Endothelial cell of umbilical vein (primary cell): ENCODE results near the gene EFTUD2. TPM values are rescaled to one million over a fixed set of nuclear protein-coding genes. Genes with fewer than 3 reads are reported as not detected.

Source experiments
- BruUV-seq: library from RNA; stranded (reverse); fragments of 400-500 nt; replicated peaks from 2 replicates; lab custom pipeline; 2021; lab: Mats Ljungman, UMichigan
- CTCF ChIA-PET: fragments of 300-600, 350-600 bp; sonication (Branson Sonifier 250); formaldehyde crosslinking; loops from one replicate; lab custom pipeline; 2021; ENCODE audit warnings: antibody characterized with exemption, inconsistent platforms; lab: Charles Lee
- POLR2A ChIA-PET: fragments of 300-600, 350-600 bp; sonication (Branson Sonifier 250); formaldehyde crosslinking; loops from one replicate; lab custom pipeline; 2021; ENCODE audit warnings: antibody characterized with exemption, inconsistent platforms; lab: Charles Lee
- DNase-seq: peaks from one replicate; pipeline ENCODE4 v3.0.0-alpha.2; 2011; ENCODE audit warnings: low read depth, low spot score
- FAIRE-seq: peaks from 2 replicates; lab custom pipeline; 2011; peaks lifted over from hg19 to GRCh38; lab: Jason Lieb, UNC
- H2AFZ ChIP-seq: 2 replicates; pipeline ENCODE4 v1.6.0; 2012; ENCODE audit warnings: low read depth, low read length, control low read depth, inconsistent platforms
- H3K27ac ChIP-seq: 2 replicates; pipeline ENCODE4 v1.5.1; 2011; ENCODE audit warnings: low read depth, mild to moderate bottlenecking, control low read depth, low read length, moderate library complexity; ENCODE audit not compliant: insufficient read depth
- H3K27me3 ChIP-seq, 2 experiments: 2 replicates each; pipeline versions ENCODE4 v1.6.0 to v1.6.1; 2011; ENCODE audit warnings: low read length in 2 of 2, mixed read lengths in 1 of 2; ENCODE audit not compliant: control insufficient read depth in 2 of 2, insufficient read depth in 2 of 2
- H3K36me3 ChIP-seq, 2 experiments: 2 replicates in 1 of 2; 3 replicates in 1 of 2; pipeline ENCODE4 v1.5.1; 2011; ENCODE audit warnings: low read length in 2 of 2, mild to moderate bottlenecking in 1 of 2, moderate library complexity in 1 of 2; ENCODE audit not compliant: control insufficient read depth in 2 of 2, insufficient read depth in 2 of 2; ENCODE audit errors: extremely low read depth in 1 of 2
- H3K4me1 ChIP-seq: 3 replicates; pipeline ENCODE4 v1.5.1; 2011; ENCODE audit warnings: mild to moderate bottlenecking, low read length; ENCODE audit not compliant: control insufficient read depth, insufficient read depth; ENCODE audit errors: extremely low read depth
- H3K4me2 ChIP-seq: 2 replicates; pipeline ENCODE4 v1.6.1; 2011; ENCODE audit warnings: low read length, control low read depth, mixed read lengths; ENCODE audit not compliant: insufficient read depth
- H3K4me3 ChIP-seq, 3 experiments: fragments of 200-600 bp in 1 of 3; sonication (generic), shearing (Covaris generic) in 1 of 3; replicated peaks in 1 of 3; 2 replicates each; pipeline ENCODE4 v1.5.1; 2011 to 2016; ENCODE audit warnings: control low read depth in 3 of 3, low read length in 3 of 3, mild to moderate bottlenecking in 2 of 3, inconsistent platforms in 1 of 3, low read depth in 1 of 3, moderate library complexity in 1 of 3; ENCODE audit not compliant: insufficient read depth in 1 of 3
- H3K79me2 ChIP-seq: 2 replicates; pipeline ENCODE4 v1.6.0; 2012; ENCODE audit warnings: low read length, inconsistent platforms; ENCODE audit not compliant: control insufficient read depth, insufficient read depth
- H3K9ac ChIP-seq: replicated peaks from 2 replicates; pipeline ENCODE3; 2011; ENCODE audit warnings: low read length, control low read depth; ENCODE audit not compliant: insufficient read depth; ENCODE audit errors: extremely low read depth
- H3K9me1 ChIP-seq: replicated peaks from 3 replicates; pipeline ENCODE4 v1.6.0; 2011; ENCODE audit warnings: mild to moderate bottlenecking, low read length; ENCODE audit not compliant: control insufficient read depth, insufficient read depth; ENCODE audit errors: extremely low read depth
- H3K9me3 ChIP-seq: replicated peaks from 2 replicates; pipeline ENCODE4 v1.5.1; 2012; ENCODE audit warnings: low read length, inconsistent platforms; ENCODE audit not compliant: control insufficient read depth, insufficient read depth
- H4K20me1 ChIP-seq: replicated peaks from 2 replicates; pipeline ENCODE3; 2011; ENCODE audit warnings: mild to moderate bottlenecking, low read length; ENCODE audit not compliant: control insufficient read depth, insufficient read depth; ENCODE audit errors: extremely low read depth
- CTCF ChIP-seq, 2 donors: IDR thresholded peaks; 1 replicate in 1 of 2; 2 replicates in 1 of 2; pipeline ENCODE4 v1.5.1; 2011; ENCODE audit warnings: low read length in 2 of 2, mild to moderate bottlenecking in 2 of 2, moderate library complexity in 2 of 2, control low read depth in 1 of 2, inconsistent platforms in 1 of 2, low read depth in 1 of 2; ENCODE audit not compliant: insufficient read depth in 1 of 2; ENCODE audit errors: extremely low read depth in 1 of 2
- EZH2 ChIP-seq: IDR thresholded peaks from 2 replicates; pipeline ENCODE4 v1.6.1; 2012; ENCODE audit warnings: borderline replicate concordance, low read depth, mild to moderate bottlenecking, moderate library complexity, low read length, inconsistent platforms; ENCODE audit not compliant: severe bottlenecking
- FOS ChIP-seq: IDR thresholded peaks from 2 replicates; pipeline ENCODE4 v1.6.1; 2011; ENCODE audit warnings: mild to moderate bottlenecking, low read length, moderate library complexity, borderline replicate concordance; ENCODE audit not compliant: insufficient read depth
- GATA2 ChIP-seq: IDR thresholded peaks from 2 replicates; pipeline ENCODE4 v1.7.0; 2011; ENCODE audit warnings: low read depth, mild to moderate bottlenecking, moderate library complexity, mixed read lengths, low read length; ENCODE audit not compliant: insufficient read length, insufficient read depth
- JUN ChIP-seq: IDR thresholded peaks from 2 replicates; pipeline ENCODE4 v1.6.1; 2011; ENCODE audit warnings: borderline replicate concordance, low read depth; ENCODE audit not compliant: insufficient read length, insufficient read depth
- MYC ChIP-seq: IDR thresholded peaks from one replicate; pipeline ENCODE4 v1.6.1; 2011; ENCODE audit warnings: mild to moderate bottlenecking, low read depth, low read length
- POLR2A ChIP-seq: IDR thresholded peaks from 2 replicates; pipeline ENCODE4 v1.6.1; 2012; ENCODE audit warnings: low read depth, mild to moderate bottlenecking, control low read depth, low read length
- POLR2AphosphoS5 ChIP-seq: IDR thresholded peaks from 2 replicates; pipeline ENCODE4 v1.6.1; 2012; ENCODE audit warnings: low read depth, mild to moderate bottlenecking, control low read depth, low read length, moderate library complexity; ENCODE audit not compliant: insufficient read depth
- dilution Hi-C: fragments of 300-500 bp; cut with MboI; formaldehyde crosslinking; loops from one replicate; pipeline ENCODE4 v1.15.0; 2019; ENCODE audit warnings: low sequenced_read_pairs; ENCODE audit not compliant: extremely low pct_ligation_motif_present
- intact Hi-C: fragments of 100-400 bp; cut with micrococcal nuclease; formaldehyde crosslinking; loops from one replicate; pipeline ENCODE4 v1.10.0; 2022
- polyA plus RNA-seq, 4 experiments: library from polyadenylated mRNA; depleted of rRNA in 3 of 4; stranded (reverse) in 3 of 4; unstranded in 1 of 4; fragments of >200 nt; gene quantifications; 2 replicates each; pipeline versions ENCODE4 v1.2.1 to v1.2.3, GENCODE V29; 2011 to 2012; ENCODE audit warnings: missing spikeins in 1 of 4
- total RNA-seq: library from RNA; stranded (reverse); gene quantifications from 2 replicates; pipeline ENCODE4 v1.2.3, GENCODE V29; 2021
- TF ChIP-seq, protein P1 (sequence below): IDR thresholded peaks from 2 replicates; pipeline ENCODE4 v1.6.1; 2011; ENCODE audit not compliant: insufficient read depth, insufficient read length

The EFTUD2 gene
- total and polyA plus RNA-seq, 2 donors (not counting 3 experiments of a cell fraction or from before 2014, with no cell fraction given), result 125 to 170 TPM

DNA sequence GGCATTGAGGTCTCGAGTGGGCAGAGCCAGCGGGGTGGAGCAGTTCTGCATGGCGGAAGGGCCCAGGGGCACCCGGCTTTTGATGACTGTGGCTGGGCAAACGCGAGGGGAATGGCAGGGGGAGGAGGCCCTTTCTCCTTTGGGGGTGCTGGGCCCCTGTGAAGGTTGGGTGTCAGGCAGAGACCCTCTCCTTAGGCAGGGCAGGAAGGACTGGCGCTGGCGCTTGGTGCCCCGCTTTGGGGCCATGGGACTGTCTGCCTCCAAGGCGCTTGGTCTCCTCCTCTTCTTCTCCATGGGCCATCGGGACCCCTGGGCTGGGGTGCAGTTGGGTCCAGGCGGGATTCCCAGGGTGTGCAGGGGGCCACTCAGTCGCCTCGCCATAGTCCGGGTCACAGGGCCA, 28.9 kb upstream of the EFTUD2 start:
- intact Hi-C loops, result no loop called here
- CTCF ChIA-PET, result interaction anchor here (0.9 to 1.2 kb wide), 2 partner anchors 8 to 92 kb away, joined by 4 to 7 read pairs; no protein-coding TSS in a partner anchor
- FAIRE-seq, result no peak

More for the DNA sequence above, 28.9 kb upstream of the EFTUD2 start:
- H3K36me3 ChIP-seq, result peaks cover 16 to 19% of the 10 kb centered on the region in 2 experiments
- H3K79me2 ChIP-seq, result no peaks in the 10 kb centered on the region
- no peaks in the 10 kb centered on the region for H3K27me3 ChIP-seq
- no peak for TF ChIP-seq FOS
- TF ChIP-seq GATA2, result no peak
- no peak for TF ChIP-seq EZH2
- TF ChIP-seq JUN, result no peak
- TF ChIP-seq POLR2AphosphoS5, result no peak
- no peak for TF ChIP-seq CTCF (IDR thresholded peaks at IDR 0.05; ENCODE audit: extremely low read depth in 1 of 2, insufficient read depth in 1 of 2, low read depth in 1 of 2, low read length in 2 of 2)
- TF ChIP-seq MYC, result no peak
- TF ChIP-seq POLR2A, result no peak
- TF ChIP-seq, protein P1, sequence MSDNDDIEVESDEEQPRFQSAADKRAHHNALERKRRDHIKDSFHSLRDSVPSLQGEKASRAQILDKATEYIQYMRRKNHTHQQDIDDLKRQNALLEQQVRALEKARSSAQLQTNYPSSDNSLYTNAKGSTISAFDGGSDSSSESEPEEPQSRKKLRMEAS, result no peak
- H3K4me2 ChIP-seq, result no peak overlapping the region
- H4K20me1 ChIP-seq, result no peaks in the 10 kb centered on the region
- H3K4me1 ChIP-seq, result no peaks in the 10 kb centered on the region
- POLR2A ChIA-PET, result no interaction called here
- no TSS peak for BruUV-seq
- no peaks in the 10 kb centered on the region for H3K9me3 ChIP-seq
- H3K9ac ChIP-seq, result no peak overlapping the region
- no peak overlapping the region for H3K4me3 ChIP-seq
- no peak for DNase-seq
- H3K9me1 ChIP-seq, result no peaks in the 10 kb centered on the region
- no peak overlapping the region for H2AFZ ChIP-seq
- H3K27ac ChIP-seq, result no peak overlapping the region
- dilution Hi-C loops, result no loop called here
